AG09309 (cell line): Measurements from ENCODE around the gene PARD3.
A peak's percentile ranks its signal among the peaks of the same experiment; 100 is the strongest.

ENCODE experiments used
- DNase-seq: peaks from one replicate; pipeline ENCODE4 v3.0.0-alpha.2; 2010; ENCODE audit warnings: low read depth
- H3K4me3 ChIP-seq: 2 replicates; pipeline ENCODE4 v1.5.1; 2011; ENCODE audit warnings: mild to moderate bottlenecking, low read depth, low read length, moderate library complexity; ENCODE audit not compliant: control insufficient read depth
- CTCF ChIP-seq: IDR thresholded peaks from 2 replicates; pipeline ENCODE4 v1.5.1; 2011; ENCODE audit warnings: mild to moderate bottlenecking, low read depth, low read length, inconsistent platforms; ENCODE audit not compliant: insufficient read depth, control insufficient read depth; ENCODE audit errors: missing control alignments

The PARD3 gene

DNA sequence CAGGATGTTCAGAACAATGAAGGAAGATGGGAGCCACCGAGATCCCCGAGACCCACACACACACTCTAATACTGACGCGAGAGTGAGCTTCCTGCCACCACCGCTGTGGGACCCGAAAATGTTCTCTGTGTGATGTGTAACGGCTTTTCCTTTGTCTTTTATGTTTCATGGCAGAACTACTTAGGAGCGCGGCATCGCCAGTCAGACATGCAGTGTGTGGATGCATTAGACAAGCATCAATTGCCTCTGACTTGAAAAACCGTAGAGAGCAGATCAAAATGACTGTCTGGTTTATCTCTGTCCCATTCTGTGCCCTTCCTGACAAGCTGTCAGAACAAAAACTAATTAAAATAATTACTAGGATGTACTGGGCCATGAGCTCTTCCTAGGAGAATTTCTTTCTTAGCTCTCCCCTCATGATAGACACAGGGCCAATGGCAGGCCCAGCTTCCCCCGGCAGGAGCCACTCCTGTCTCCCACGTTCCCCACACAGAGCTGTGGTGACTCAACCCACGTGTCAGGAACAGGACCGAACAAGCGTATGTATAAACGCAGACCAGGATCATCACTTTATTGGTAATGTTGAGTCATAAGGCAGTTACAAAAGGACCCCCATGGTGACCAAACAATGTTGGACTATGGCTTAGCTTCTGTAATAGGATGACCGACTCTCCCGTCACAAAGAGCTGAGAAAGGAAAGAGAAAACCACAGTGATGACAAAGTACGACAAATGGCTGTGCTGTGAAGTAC is 705.0 kb downstream of the PARD3 start:
- peak; percentile 10 for TF ChIP-seq CTCF
- peak; percentile 54 for DNase-seq

GRCh38 chr10:34109495-34109894 is 705.6 kb downstream of the PARD3 start:
- no peak for DNase-seq
- no peak for TF ChIP-seq CTCF
- H3K4me3 ChIP-seq, result no peak overlapping the region

More for the DNA sequence above, 705.0 kb downstream of the PARD3 start:
- no peak overlapping the region for H3K4me3 ChIP-seq

DNA sequence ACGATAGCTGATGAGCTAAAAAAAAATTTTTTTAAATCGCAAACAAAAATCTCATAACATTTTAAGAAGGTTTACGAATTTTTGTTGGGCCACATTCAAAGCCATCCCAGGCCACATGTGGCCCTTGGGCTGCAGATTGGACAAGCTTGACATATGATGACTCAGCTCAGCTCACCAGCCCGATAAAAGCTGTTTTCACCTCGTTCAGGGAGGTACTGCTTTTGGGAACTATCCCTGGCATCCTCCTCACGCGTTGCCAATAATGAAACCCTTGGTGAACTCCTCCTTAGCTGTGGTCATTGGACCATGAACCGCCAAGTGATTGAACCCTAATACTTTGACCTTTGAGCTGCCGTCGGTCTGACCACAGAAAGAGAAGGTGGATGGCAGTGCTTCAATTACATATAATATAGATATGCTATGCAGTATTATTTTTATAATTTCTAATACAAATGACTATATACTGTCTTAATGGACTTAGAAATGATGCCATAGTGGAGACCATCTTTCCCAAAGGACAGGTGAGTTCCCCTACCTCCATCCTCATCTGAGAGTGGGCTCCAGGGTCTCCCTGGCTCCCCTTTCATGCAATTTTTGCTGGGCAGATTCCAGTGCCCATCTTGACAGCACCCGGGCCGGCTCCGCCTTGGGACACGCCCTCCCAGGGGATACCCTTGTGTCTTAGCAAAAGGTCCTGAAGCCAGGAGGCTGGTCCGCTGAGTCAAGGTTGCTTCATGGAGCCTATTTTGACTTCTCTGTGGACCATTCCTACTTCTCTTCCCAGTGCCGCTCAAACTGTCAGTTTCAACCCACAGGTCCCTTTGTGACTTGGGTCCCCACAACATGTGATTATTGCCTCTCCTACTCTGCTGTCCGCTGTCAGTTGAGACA is 707.2 kb downstream of the PARD3 start:
- no peak for DNase-seq
- TF ChIP-seq CTCF, result no peak
- H3K4me3 ChIP-seq, result no peak overlapping the region

GRCh38 chr10:34106356-34106885 is 708.7 kb downstream of the PARD3 start:
- H3K4me3 ChIP-seq, result no peak overlapping the region
- DNase-seq, result no peak
- TF ChIP-seq CTCF, result no peak

DNA sequence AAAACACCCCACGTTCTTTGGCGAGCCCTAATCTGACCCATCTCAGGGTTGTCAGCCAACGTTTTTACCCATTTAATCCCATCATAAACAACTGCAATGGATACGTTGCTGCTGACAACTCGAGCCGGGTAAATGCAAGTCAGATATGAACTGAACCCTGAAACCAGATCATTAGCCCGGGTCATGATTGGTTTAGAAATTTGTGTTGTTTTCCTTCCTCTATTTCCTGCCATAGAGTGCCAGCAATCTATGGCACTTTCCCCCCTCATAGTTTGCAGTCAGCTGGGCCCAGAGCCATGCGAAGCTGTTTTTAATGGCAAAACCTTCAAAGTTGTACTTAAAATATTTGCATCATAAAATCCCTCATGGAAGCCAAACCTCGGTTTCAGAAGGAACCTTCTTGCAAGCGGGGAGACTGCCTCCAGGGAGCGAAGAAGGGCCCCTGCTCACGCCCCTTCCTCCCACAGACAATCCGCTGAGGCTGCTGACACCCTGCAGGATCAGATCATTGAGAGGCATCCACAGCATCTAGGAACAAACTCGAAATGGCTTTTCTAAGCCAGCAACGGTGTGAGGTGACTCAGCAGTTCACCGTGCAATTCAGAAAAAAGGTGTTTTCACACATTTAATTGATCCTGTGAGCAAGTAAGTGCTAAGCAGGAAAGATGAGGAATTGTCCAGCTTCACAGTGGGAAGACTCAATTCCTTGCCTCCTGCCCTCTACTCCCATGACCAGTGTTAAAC is 710.1 kb downstream of the PARD3 start:
- DNase-seq, result no peak
- no peak overlapping the region for H3K4me3 ChIP-seq
- TF ChIP-seq CTCF, result no peak

DNA sequence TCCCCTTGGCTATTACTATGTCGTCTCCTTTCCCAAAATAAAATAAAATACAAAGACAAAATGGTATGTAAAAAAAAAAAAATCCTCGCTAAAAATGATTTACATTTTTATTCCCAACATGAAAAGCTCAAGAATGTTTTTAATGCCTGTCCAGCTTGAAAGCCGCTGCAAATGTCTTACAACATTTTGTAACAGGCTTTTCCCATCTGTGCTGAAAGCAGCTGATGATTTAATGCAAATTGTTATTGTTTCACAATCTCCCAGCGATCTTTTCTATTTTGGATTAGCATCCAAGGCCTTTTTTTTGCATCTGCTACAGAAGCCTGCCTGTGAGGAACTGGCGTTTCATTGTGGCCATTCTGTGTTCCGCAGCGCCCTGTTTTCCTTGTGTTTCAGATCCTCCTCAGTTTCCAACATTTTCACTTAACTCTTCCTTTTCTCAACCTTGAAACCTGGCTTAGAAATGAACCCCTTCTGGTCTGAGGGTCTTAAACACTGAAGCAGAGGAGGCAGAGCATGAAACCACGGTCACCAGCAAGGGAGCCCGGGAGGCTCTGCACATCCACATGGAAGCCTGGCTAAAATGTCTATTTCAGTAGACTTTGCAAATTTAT is 712.1 kb downstream of the PARD3 start:
- H3K4me3 ChIP-seq, result no peak overlapping the region
- DNase-seq, result peak; percentile 60

More for the DNA sequence above, 712.1 kb downstream of the PARD3 start:
- no peak for TF ChIP-seq CTCF
